ENCODE results near the gene GLRB. TPM values are rescaled to one million over a fixed set of nuclear protein-coding genes. Genes with fewer than 3 reads are reported as not detected.

The GLRB gene
- total and polyA plus RNA-seq, 9 of the 15 experiments (the other 6 are each of a cell fraction or from before 2014, with no cell fraction given) = not detected

DNA sequence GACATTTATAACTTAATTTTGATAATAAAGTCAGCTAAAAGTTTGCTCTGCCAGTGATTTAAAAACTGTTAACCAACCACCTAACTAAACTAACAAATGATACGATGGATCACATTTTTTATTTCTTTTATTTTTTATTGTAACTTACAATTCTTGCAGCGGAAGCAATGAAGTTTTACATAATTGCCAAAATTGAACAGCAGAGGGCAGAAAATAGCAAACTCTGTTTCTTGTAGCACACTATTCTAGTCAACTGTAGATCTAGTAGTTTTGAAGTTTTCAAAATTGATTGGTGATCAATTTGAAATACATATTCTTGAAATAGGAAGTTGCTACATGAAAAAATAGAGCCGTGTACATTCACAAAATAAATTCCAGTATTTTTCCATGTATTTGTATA, 141.8 kb downstream of the GLRB start:
- BruUV-seq (replicated peaks) = no TSS peak
- CTCF ChIA-PET (ENCODE audit: low intra/inter-chr PET ratio) = no interaction called here
- H3K9ac ChIP-seq (ENCODE audit: insufficient read depth in 1 of 2, low read depth in 2 of 2, low read length in 2 of 2) = no peak overlapping the region
- H3K79me2 ChIP-seq (ENCODE audit: control insufficient read depth, insufficient read depth, low read length) = no peaks in the 10 kb centered on the region
- no peak overlapping the region for H3K4me3 ChIP-seq
- H3K9me1 ChIP-seq (ENCODE audit: control insufficient read depth, insufficient read depth, low read length) = no peaks in the 10 kb centered on the region
- H3K4me2 ChIP-seq (ENCODE audit: insufficient read depth, low read length) = no peak overlapping the region
- H3K4me1 ChIP-seq (replicated peaks in 1 of 2; ENCODE audit: control insufficient read depth in 2 of 2, insufficient read depth in 2 of 2, low read length in 2 of 2) = no peaks in the 10 kb centered on the region
- POLR2A ChIA-PET = no interaction called here
- no peak for FAIRE-seq
- 0% methylated on average over 3 of the region's 3 CpGs for WGBS (ENCODE audit: insufficient coverage, low coverage, missing lambda C conversion rate)
- intact Hi-C loops (cut with micrococcal nuclease) (loop anchor here (5.0 kb wide), 1 partner anchor 760 kb away; no protein-coding TSS in a partner anchor), in situ Hi-C loops (cut with MboI) (loop anchor here (25.0 kb wide), 1 partner anchor 745 kb away; no protein-coding TSS in a partner anchor)
- H3K9me3 ChIP-seq (replicated peaks; ENCODE audit: control insufficient read depth, insufficient read depth, low read depth, low read length) = no peaks in the 10 kb centered on the region
- H3K27ac ChIP-seq (ENCODE audit: extremely low read depth, low read depth, low read length) = no peak overlapping the region
- no peak for ATAC-seq
- H3K36me3 ChIP-seq (ENCODE audit: control insufficient read depth, insufficient read depth, low read length) = no peaks in the 10 kb centered on the region
- TF ChIP-seq RAD21 (CRISPR knock-in tag; conservative IDR thresholded peaks at IDR 0.05 in 1 of 2, IDR thresholded peaks at IDR 0.05 in 1 of 2) (peak; percentile 7 to 14; a peak in 1 of 4 replicates), CHD2 (IDR thresholded peaks at IDR 0.05; ENCODE audit: low read depth, low read length) (no peak)
- TF ChIP-seq, protein P1, sequence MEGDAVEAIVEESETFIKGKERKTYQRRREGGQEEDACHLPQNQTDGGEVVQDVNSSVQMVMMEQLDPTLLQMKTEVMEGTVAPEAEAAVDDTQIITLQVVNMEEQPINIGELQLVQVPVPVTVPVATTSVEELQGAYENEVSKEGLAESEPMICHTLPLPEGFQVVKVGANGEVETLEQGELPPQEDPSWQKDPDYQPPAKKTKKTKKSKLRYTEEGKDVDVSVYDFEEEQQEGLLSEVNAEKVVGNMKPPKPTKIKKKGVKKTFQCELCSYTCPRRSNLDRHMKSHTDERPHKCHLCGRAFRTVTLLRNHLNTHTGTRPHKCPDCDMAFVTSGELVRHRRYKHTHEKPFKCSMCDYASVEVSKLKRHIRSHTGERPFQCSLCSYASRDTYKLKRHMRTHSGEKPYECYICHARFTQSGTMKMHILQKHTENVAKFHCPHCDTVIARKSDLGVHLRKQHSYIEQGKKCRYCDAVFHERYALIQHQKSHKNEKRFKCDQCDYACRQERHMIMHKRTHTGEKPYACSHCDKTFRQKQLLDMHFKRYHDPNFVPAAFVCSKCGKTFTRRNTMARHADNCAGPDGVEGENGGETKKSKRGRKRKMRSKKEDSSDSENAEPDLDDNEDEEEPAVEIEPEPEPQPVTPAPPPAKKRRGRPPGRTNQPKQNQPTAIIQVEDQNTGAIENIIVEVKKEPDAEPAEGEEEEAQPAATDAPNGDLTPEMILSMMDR (IDR thresholded peaks at IDR 0.05 in 2 of 3, conservative IDR thresholded peaks at IDR 0.05 in 1 of 3; ENCODE audit: insufficient read depth in 2 of 3, low read depth in 1 of 3, low read length in 3 of 3) = peak in 1 of 3 experiments; percentile 15; a peak in 2 of 6 replicates
- no peak overlapping the region for H2AFZ ChIP-seq (ENCODE audit: low read depth, low read length)
- H4K20me1 ChIP-seq (replicated peaks; ENCODE audit: control insufficient read depth, insufficient read depth, low read length) = no peaks in the 10 kb centered on the region
- no peak for DNase-seq (ENCODE audit: extremely low read depth in 1 of 4, low spot score in 3 of 4)
- no peaks in the 10 kb centered on the region for H3K27me3 ChIP-seq (ENCODE audit: control insufficient read depth in 2 of 2, insufficient read depth in 2 of 2, low read length in 2 of 2)

All from K562 (cell line).